Esophagus squamous epithelium (tissue), 5 donors: Measurements from ENCODE around the gene ASB18. TPM values are rescaled to one million over a fixed set of nuclear protein-coding genes. Genes with fewer than 3 reads are reported as not detected.

ENCODE experiments used
- DNase-seq: peaks from one replicate; lab custom pipeline; 2025; lab: John Stamatoyannopoulos, UW
- H3K27ac ChIP-seq, 4 donors: fragments of 200-600 bp; sonication (generic); one replicate each; pipeline ENCODE4 v1.5.1; 2016 to 2019; ENCODE audit warnings: mild to moderate bottlenecking in 1 of 4
- H3K27me3 ChIP-seq, 4 donors: fragments of 200-600 bp; sonication (generic); 1 replicate in 3 of 4; 2 replicates in 1 of 4; pipeline versions ENCODE4 v1.5.1 to v1.6.0; 2017 to 2021; ENCODE audit warnings: antibody characterized with exemption in 1 of 4
- H3K36me3 ChIP-seq, 3 donors: fragments of 200-600 bp; sonication (generic); one replicate each; pipeline ENCODE4 v1.5.1; 2016 to 2019
- H3K4me1 ChIP-seq, 3 donors: fragments of 200-600 bp; sonication (generic); one replicate each; pipeline ENCODE4 v1.5.1; 2017 to 2019
- H3K4me3 ChIP-seq, 4 donors: fragments of 200-600 bp; sonication (generic); 1 replicate in 3 of 4; 2 replicates in 1 of 4; pipeline ENCODE4 v1.5.1; 2016 to 2019; ENCODE audit warnings: mild to moderate bottlenecking in 2 of 4, moderate library complexity in 1 of 4
- H3K9me3 ChIP-seq, 3 donors: fragments of 200-600 bp; sonication (generic); one replicate each; pipeline ENCODE4 v1.5.1; 2016 to 2019
- CTCF ChIP-seq, 6 experiments: fragments of 450-650 bp in 4 of 6; fragments of 200-600 bp in 2 of 6; sonication (generic) in 2 of 6; IDR thresholded peaks; one replicate each; pipeline ENCODE4 v1.5.1; 2016 to 2019; ENCODE audit warnings: antibody characterized with exemption in 6 of 6, mild to moderate bottlenecking in 4 of 6, moderate library complexity in 4 of 6
- POLR2A ChIP-seq, 4 donors: fragments of 450-650 bp; IDR thresholded peaks; one replicate each; pipeline ENCODE4 v1.6.1; 2017; ENCODE audit warnings: antibody characterized with exemption in 4 of 4, mild to moderate bottlenecking in 4 of 4, moderate library complexity in 3 of 4
- WGBS, 2 donors: methylation state at CpG; one replicate each; pipeline ENCODE4 v1.1.5; 2018; 5-methylcytosine and 5-hydroxymethylcytosine counted together
- intact Hi-C: fragments of 100-400 bp; cut with DNase I; formaldehyde crosslinking; loops from one replicate; pipeline ENCODE4 v1.15.0; 2022
- total RNA-seq, 4 donors: library from RNA; depleted of rRNA; stranded (reverse); fragments of >200 nt; gene quantifications; one replicate each; pipeline ENCODE4 v1.1.0, GENCODE V29; 2016
- donor health status: DM: yes; HTN: yes; CAD: no.

ASB18 gene
- total RNA-seq, 4 donors from 2014 or later: not detected

GRCh38 chr2:236210536-236210935 is 53.7 kb downstream of the ASB18 start:
- Histone ChIP-seq H3K4me3 (no peak overlapping the region), H3K36me3 (no peaks in the 10 kb centered on the region), H3K4me1 (no peaks in the 10 kb centered on the region), H3K9me3 (peaks cover 0 to 11% (median 0%) of the 10 kb centered on the region in 3 donors), H3K27me3 (peaks cover 0 to 95% (median 0%) of the 10 kb centered on the region in 4 donors), H3K27ac (no peak overlapping the region)
- DNase-seq: no peak
- TF ChIP-seq POLR2A (IDR thresholded peaks at IDR 0.05) (no peak), CTCF (IDR thresholded peaks at IDR 0.05) (no peak)
- intact Hi-C loops: no loop called here
- 58 to 63% methylated on average over 7 to 8 of the region's 8 CpGs for WGBS, 2 donors

- Histone ChIP-seq H3K27me3 (peaks cover 0 to 95% (median 0%) of the 10 kb centered on the region in 4 donors), H3K4me3 (no peak overlapping the region), H3K27ac (no peak overlapping the region), H3K4me1 (no peaks in the 10 kb centered on the region), H3K9me3 (peaks cover 0 to 11% (median 0%) of the 10 kb centered on the region in 3 donors), H3K36me3 (no peaks in the 10 kb centered on the region)
- no peak for DNase-seq
- 63 to 78% methylated on average over 4 to 5 of the region's 5 CpGs for WGBS, 2 donors
- intact Hi-C loops: no loop called here
- TF ChIP-seq POLR2A (IDR thresholded peaks at IDR 0.05) (no peak), CTCF (IDR thresholded peaks at IDR 0.05) (no peak)
Observed at GRCh38 chr2:236209996-236210395, 54.2 kb downstream of the ASB18 start.

- intact Hi-C loops: no loop called here
- Histone ChIP-seq H3K9me3 (peaks cover 0 to 11% (median 0%) of the 10 kb centered on the region in 3 donors), H3K27me3 (peaks cover 0 to 95% (median 0%) of the 10 kb centered on the region in 4 donors), H3K4me1 (no peaks in the 10 kb centered on the region), H3K4me3 (no peak overlapping the region), H3K27ac (no peak overlapping the region), H3K36me3 (no peaks in the 10 kb centered on the region)
- WGBS, 2 donors: 59 to 65% methylated on average over 6 of the region's 6 CpGs
- TF ChIP-seq CTCF (IDR thresholded peaks at IDR 0.05) (no peak), POLR2A (IDR thresholded peaks at IDR 0.05) (no peak)
- DNase-seq: no peak
Observed at GRCh38 chr2:236209535-236209934, 54.7 kb downstream of the ASB18 start.

- Histone ChIP-seq H3K36me3 (no peaks in the 10 kb centered on the region), H3K27me3 (peaks cover 0 to 96% (median 0%) of the 10 kb centered on the region in 4 donors), H3K27ac (no peak overlapping the region), H3K4me1 (no peaks in the 10 kb centered on the region), H3K4me3 (no peak overlapping the region), H3K9me3 (peaks cover 0 to 11% (median 0%) of the 10 kb centered on the region in 3 donors)
- 66 to 74% methylated on average over 26 to 27 of the region's 28 CpGs for WGBS, 2 donors
- no peak for DNase-seq
- intact Hi-C loops: no loop called here
- TF ChIP-seq CTCF (IDR thresholded peaks at IDR 0.05) (no peak), POLR2A (IDR thresholded peaks at IDR 0.05) (no peak)
Observed at GRCh38 chr2:236208019-236208926, 55.9 kb downstream of the ASB18 start.

- Histone ChIP-seq H3K4me1 (no peaks in the 10 kb centered on the region), H3K4me3 (no peak overlapping the region), H3K27ac (no peak overlapping the region), H3K36me3 (no peaks in the 10 kb centered on the region), H3K27me3 (peaks cover 0 to 92% (median 0%) of the 10 kb centered on the region in 4 donors), H3K9me3 (peaks cover 0 to 11% (median 0%) of the 10 kb centered on the region in 3 donors)
- no peak for DNase-seq
- 83 to 92% methylated on average over 9 to 11 of the region's 11 CpGs for whole genome bisulfite sequencing, 2 donors
- TF ChIP-seq POLR2A (IDR thresholded peaks at IDR 0.05) (no peak), CTCF (IDR thresholded peaks at IDR 0.05) (no peak)
- intact Hi-C loops: no loop called here
Observed at GRCh38 chr2:236207472-236207871, 56.7 kb downstream of the ASB18 start.
